ENCODE measurements around the gene KCNMB1.

KCNMB1 gene

DNA sequence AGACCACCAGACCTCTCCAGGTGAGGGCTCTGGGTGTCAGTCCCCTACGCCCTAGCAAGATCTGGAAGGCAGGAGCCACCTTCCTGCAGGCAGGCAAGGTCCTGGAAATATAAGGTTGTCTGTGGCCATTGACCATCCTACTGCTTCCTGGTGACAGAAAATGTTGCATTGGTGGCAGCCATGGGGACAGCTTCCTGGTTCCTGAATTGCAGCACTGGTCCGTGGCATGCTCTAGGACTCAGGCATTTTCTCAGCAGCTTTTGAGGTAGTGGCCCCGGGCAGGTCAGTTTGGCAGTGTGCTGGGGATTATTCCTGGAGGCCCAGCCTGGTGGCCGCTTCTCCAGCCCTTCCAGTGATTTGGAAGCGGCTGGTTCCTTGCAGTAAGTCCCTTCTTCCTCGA is 36.6 kb upstream of the KCNMB1 start:
- Histone ChIP-seq H3K4me2 (ENCODE audit: low read depth, low read length, poor library complexity, severe bottlenecking) (no peak overlapping the region), H3K27me3 (ENCODE audit: low read length) (no peaks in the 10 kb centered on the region), H3K27ac (ENCODE audit: low read depth, low read length) (no peak overlapping the region), H2AFZ (ENCODE audit: low read depth, low read length, severe bottlenecking) (no peak overlapping the region), H3K4me3 (ENCODE audit: insufficient read depth, low read length, poor library complexity, severe bottlenecking) (no peak overlapping the region), H3K9ac (ENCODE audit: low read length) (no peak overlapping the region), H3K79me2 (ENCODE audit: insufficient read depth, low read length) (no peaks in the 10 kb centered on the region), H3K9me2 (replicated peaks; ENCODE audit: insufficient read depth, low read length) (no peaks in the 10 kb centered on the region), H3F3A (ENCODE audit: insufficient read depth) (no peaks in the 10 kb centered on the region), H3K9me3 (ENCODE audit: insufficient read depth, low read length) (no peaks in the 10 kb centered on the region), H4K20me1 (ENCODE audit: low read depth, low read length) (no peaks in the 10 kb centered on the region), H3K36me3 (ENCODE audit: low read length) (no peaks in the 10 kb centered on the region)
- TF ChIP-seq, protein P1, sequence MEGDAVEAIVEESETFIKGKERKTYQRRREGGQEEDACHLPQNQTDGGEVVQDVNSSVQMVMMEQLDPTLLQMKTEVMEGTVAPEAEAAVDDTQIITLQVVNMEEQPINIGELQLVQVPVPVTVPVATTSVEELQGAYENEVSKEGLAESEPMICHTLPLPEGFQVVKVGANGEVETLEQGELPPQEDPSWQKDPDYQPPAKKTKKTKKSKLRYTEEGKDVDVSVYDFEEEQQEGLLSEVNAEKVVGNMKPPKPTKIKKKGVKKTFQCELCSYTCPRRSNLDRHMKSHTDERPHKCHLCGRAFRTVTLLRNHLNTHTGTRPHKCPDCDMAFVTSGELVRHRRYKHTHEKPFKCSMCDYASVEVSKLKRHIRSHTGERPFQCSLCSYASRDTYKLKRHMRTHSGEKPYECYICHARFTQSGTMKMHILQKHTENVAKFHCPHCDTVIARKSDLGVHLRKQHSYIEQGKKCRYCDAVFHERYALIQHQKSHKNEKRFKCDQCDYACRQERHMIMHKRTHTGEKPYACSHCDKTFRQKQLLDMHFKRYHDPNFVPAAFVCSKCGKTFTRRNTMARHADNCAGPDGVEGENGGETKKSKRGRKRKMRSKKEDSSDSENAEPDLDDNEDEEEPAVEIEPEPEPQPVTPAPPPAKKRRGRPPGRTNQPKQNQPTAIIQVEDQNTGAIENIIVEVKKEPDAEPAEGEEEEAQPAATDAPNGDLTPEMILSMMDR (IDR thresholded peaks at IDR 0.05; ENCODE audit: insufficient read depth, low read length, poor library complexity, severe bottlenecking): no peak
- no peak for TF ChIP-seq EZH2phosphoT487 (conservative IDR thresholded peaks at IDR 0.05; ENCODE audit: low read length)

DNA sequence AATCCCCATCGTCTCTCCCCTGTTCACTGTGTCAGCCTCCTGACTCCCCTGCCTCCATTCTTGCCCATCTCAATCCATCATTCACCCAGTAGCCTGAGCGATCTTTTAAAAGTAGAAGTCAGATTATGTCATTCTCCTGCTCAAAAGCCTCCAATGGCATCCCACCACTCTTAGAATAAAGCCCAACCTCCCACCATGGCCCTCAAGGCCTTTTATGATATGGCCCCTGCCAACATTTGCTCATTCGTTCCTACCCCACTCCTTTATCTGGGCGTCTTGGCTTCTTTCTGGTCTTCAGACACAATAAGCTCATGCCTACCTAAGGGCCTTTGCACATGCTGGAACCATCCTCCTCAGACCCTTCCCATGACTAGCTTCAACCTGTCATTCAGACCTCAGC is 35.5 kb upstream of the KCNMB1 start:
- Histone ChIP-seq H3K27ac (ENCODE audit: low read depth, low read length) (no peak overlapping the region), H3K36me3 (ENCODE audit: low read length) (no peaks in the 10 kb centered on the region), H3K9me2 (replicated peaks; ENCODE audit: insufficient read depth, low read length) (no peaks in the 10 kb centered on the region), H3K4me2 (ENCODE audit: low read depth, low read length, poor library complexity, severe bottlenecking) (no peak overlapping the region), H3K4me3 (ENCODE audit: insufficient read depth, low read length, poor library complexity, severe bottlenecking) (no peak overlapping the region), H3K79me2 (ENCODE audit: insufficient read depth, low read length) (no peaks in the 10 kb centered on the region), H3K9ac (ENCODE audit: low read length) (no peak overlapping the region), H3K9me3 (ENCODE audit: insufficient read depth, low read length) (no peaks in the 10 kb centered on the region), H4K20me1 (ENCODE audit: low read depth, low read length) (no peaks in the 10 kb centered on the region), H3F3A (ENCODE audit: insufficient read depth) (no peaks in the 10 kb centered on the region), H2AFZ (ENCODE audit: low read depth, low read length, severe bottlenecking) (no peak overlapping the region), H3K27me3 (ENCODE audit: low read length) (no peaks in the 10 kb centered on the region)
- no peak for TF ChIP-seq EZH2phosphoT487 (conservative IDR thresholded peaks at IDR 0.05; ENCODE audit: low read length)
- TF ChIP-seq, protein P1 (IDR thresholded peaks at IDR 0.05; ENCODE audit: insufficient read depth, low read length, poor library complexity, severe bottlenecking): no peak

DNA sequence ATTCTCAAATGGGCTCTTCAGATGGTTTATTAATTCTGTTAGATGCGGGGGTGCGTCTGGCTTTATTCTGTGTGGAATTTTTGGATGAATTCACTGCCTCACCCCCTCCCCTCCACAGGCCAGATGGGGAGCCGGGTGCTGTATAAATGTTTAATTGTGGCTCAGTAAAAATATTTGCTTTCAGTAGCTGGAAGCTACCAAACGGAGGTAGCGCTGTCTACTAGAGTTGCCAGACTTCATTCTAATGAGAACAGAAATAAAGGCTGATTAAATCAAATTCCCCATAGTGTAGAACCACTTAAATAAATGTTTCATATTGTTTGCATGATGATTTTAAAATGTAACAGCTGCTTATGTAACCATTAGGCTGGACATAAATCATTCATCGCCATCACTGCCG is 34.5 kb upstream of the KCNMB1 start:
- no peak overlapping the region for H2AFZ ChIP-seq (ENCODE audit: low read depth, low read length, severe bottlenecking)
- no peak overlapping the region for H3K4me2 ChIP-seq (ENCODE audit: low read depth, low read length, poor library complexity, severe bottlenecking)
- no peaks in the 10 kb centered on the region for H4K20me1 ChIP-seq (ENCODE audit: low read depth, low read length)
- H3K79me2 ChIP-seq (ENCODE audit: insufficient read depth, low read length): no peaks in the 10 kb centered on the region
- no peaks in the 10 kb centered on the region for H3K36me3 ChIP-seq (ENCODE audit: low read length)
- H3K9me2 ChIP-seq (replicated peaks; ENCODE audit: insufficient read depth, low read length): no peaks in the 10 kb centered on the region
- H3K4me3 ChIP-seq (ENCODE audit: insufficient read depth, low read length, poor library complexity, severe bottlenecking): no peak overlapping the region
- H3F3A ChIP-seq (ENCODE audit: insufficient read depth): no peaks in the 10 kb centered on the region
- H3K9ac ChIP-seq (ENCODE audit: low read length): no peak overlapping the region
- TF ChIP-seq EZH2phosphoT487 (conservative IDR thresholded peaks at IDR 0.05; ENCODE audit: low read length): no peak
- TF ChIP-seq, protein P1 (IDR thresholded peaks at IDR 0.05; ENCODE audit: insufficient read depth, low read length, poor library complexity, severe bottlenecking): no peak
- H3K9me3 ChIP-seq (ENCODE audit: insufficient read depth, low read length): no peaks in the 10 kb centered on the region
- H3K27ac ChIP-seq (ENCODE audit: low read depth, low read length): no peak overlapping the region
- H3K27me3 ChIP-seq (ENCODE audit: low read length): no peaks in the 10 kb centered on the region

All from SU-DHL-6 (cell line).